Gastrocnemius medialis (tissue), 4 donors: Measurements from ENCODE around the gene ST8SIA2.

ENCODE experiments used
- CTCF ChIP-seq, 5 experiments: fragments of 450-650 bp in 3 of 5; fragments of 200-600 bp in 2 of 5; sonication (generic) in 2 of 5; IDR thresholded peaks in 4 of 5; conservative IDR thresholded peaks in 1 of 5; 1 replicate in 4 of 5; 2 replicates in 1 of 5; pipeline ENCODE4 v1.5.1; 2016 to 2019; ENCODE audit warnings: antibody characterized with exemption in 5 of 5, mild to moderate bottlenecking in 3 of 5, moderate library complexity in 3 of 5
- POLR2A ChIP-seq, 2 donors: fragments of 450-650 bp; IDR thresholded peaks; one replicate each; pipeline ENCODE4 v1.6.1; 2017; ENCODE audit warnings: antibody characterized with exemption in 2 of 2, mild to moderate bottlenecking in 2 of 2, moderate library complexity in 2 of 2

DNA sequence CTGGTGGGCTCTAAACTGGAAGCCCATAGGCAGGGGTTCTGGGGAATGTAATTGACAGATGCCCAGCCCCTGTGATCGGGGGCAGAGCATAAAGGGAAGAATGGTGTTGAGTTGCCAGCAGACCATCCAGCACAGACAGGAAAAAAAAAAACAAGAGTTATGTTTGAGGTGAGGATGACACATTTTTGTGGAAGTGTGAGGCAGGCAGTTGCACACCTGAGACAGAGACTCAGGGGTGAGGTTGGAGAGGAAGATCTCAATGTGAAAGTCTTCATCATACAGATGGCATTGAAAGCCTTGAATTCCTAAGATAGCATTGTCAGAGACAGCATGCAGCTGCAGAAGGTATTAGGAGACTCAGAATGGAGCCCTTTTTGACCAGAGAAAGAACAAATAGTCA, 18.6 kb upstream of the ST8SIA2 start:
- TF ChIP-seq POLR2A (IDR thresholded peaks at IDR 0.05) (no peak), CTCF (IDR thresholded peaks at IDR 0.05 in 4 of 5, conservative IDR thresholded peaks at IDR 0.05 in 1 of 5) (no peak)
